ENCODE measurements around the gene PRX. TPM values are rescaled to one million over a fixed set of nuclear protein-coding genes. Genes with fewer than 3 reads are reported as not detected.

Gene PRX
- total RNA-seq, 1 donor from 2014 or later, result 1.3 TPM

- DNase-seq (ENCODE audit: low read depth), result no peak
- H3K4me3 ChIP-seq (ENCODE audit: low read depth, low read length), result no peak overlapping the region
- TF ChIP-seq CTCF (conservative IDR thresholded peaks at IDR 0.05; ENCODE audit: low read depth, low read length), result no peak
These were observed 53.0 kb downstream of the PRX start for GRCh38 chr19:40360020-40360707.

GRCh38 chr19:40358773-40359172 lies 54.4 kb downstream of the PRX start:
- no peak overlapping the region for H3K4me3 ChIP-seq (ENCODE audit: low read depth, low read length)
- DNase-seq (ENCODE audit: low read depth), result no peak
- TF ChIP-seq CTCF (conservative IDR thresholded peaks at IDR 0.05; ENCODE audit: low read depth, low read length), result no peak

GRCh38 chr19:40357640-40358039 lies 55.5 kb downstream of the PRX start:
- no peak for TF ChIP-seq CTCF (conservative IDR thresholded peaks at IDR 0.05; ENCODE audit: low read depth, low read length)
- no peak for DNase-seq (ENCODE audit: low read depth)
- H3K4me3 ChIP-seq (ENCODE audit: low read depth, low read length), result no peak overlapping the region

GRCh38 chr19:40356681-40357595 lies 56.2 kb downstream of the PRX start:
- TF ChIP-seq CTCF (conservative IDR thresholded peaks at IDR 0.05; ENCODE audit: low read depth, low read length), result no peak
- H3K4me3 ChIP-seq (ENCODE audit: low read depth, low read length), result no peak overlapping the region
- DNase-seq (ENCODE audit: low read depth), result no peak

GRCh38 chr19:40355975-40356680 lies 57.0 kb downstream of the PRX start:
- no peak for DNase-seq (ENCODE audit: low read depth)
- TF ChIP-seq CTCF (conservative IDR thresholded peaks at IDR 0.05; ENCODE audit: low read depth, low read length), result no peak
- no peak overlapping the region for H3K4me3 ChIP-seq (ENCODE audit: low read depth, low read length)

GRCh38 chr19:40348961-40349507 lies 64.1 kb downstream of the PRX start:
- peak; percentile 12 for DNase-seq (ENCODE audit: low read depth)
- no peak for TF ChIP-seq CTCF (conservative IDR thresholded peaks at IDR 0.05; ENCODE audit: low read depth, low read length)
- H3K4me3 ChIP-seq (ENCODE audit: low read depth, low read length), result peak overlapping the region; percentile 91
